H9 (cell line): ENCODE results near the gene PLEKHM3. TPM values are rescaled to one million over a fixed set of nuclear protein-coding genes. Genes with fewer than 3 reads are reported as not detected.

Experiments
- DNase-seq: peaks from one replicate; pipeline ENCODE4 v3.0.0-alpha.2; 2017
- H2AFZ ChIP-seq: one replicate; pipeline ENCODE4 v1.6.1; 2013; ENCODE audit warnings: mild to moderate bottlenecking, low read length, control low read depth, moderate library complexity
- H2AK5ac ChIP-seq: 2 replicates; pipeline ENCODE4 v1.6.1; 2013; ENCODE audit warnings: low read length, control low read depth, mixed read lengths; ENCODE audit not compliant: insufficient read length
- H2BK120ac ChIP-seq: one replicate; pipeline ENCODE4 v1.6.1; 2013; ENCODE audit warnings: low read depth, mild to moderate bottlenecking, low read length, control low read depth, inconsistent platforms; ENCODE audit not compliant: poor library complexity, severe bottlenecking
- H2BK12ac ChIP-seq: 2 replicates; pipeline ENCODE4 v1.6.1; 2013; ENCODE audit warnings: low read length, control low read depth, mixed read lengths, low read depth; ENCODE audit not compliant: insufficient read length
- H2BK15ac ChIP-seq: 2 replicates; pipeline ENCODE4 v1.6.1; 2013; ENCODE audit warnings: low read depth, low read length, control low read depth
- H2BK20ac ChIP-seq: one replicate; pipeline ENCODE4 v1.6.1; 2013; ENCODE audit warnings: low read depth, mild to moderate bottlenecking, low read length, control low read depth, inconsistent platforms; ENCODE audit not compliant: poor library complexity, severe bottlenecking
- H2BK5ac ChIP-seq: 2 replicates; pipeline ENCODE4 v1.6.1; 2013; ENCODE audit warnings: low read length, control low read depth, mixed read lengths; ENCODE audit not compliant: insufficient read length
- H3K14ac ChIP-seq: 2 replicates; pipeline ENCODE4 v1.6.1; 2013; ENCODE audit warnings: low read length, control low read depth; ENCODE audit not compliant: insufficient read depth
- H3K18ac ChIP-seq: 2 replicates; pipeline ENCODE4 v1.6.1; 2013; ENCODE audit warnings: low read depth, mild to moderate bottlenecking, mixed read lengths, low read length, control low read depth; ENCODE audit not compliant: insufficient read length
- H3K23ac ChIP-seq: 2 replicates; pipeline ENCODE4 v1.6.1; 2013; ENCODE audit warnings: low read length, control low read depth, mixed read lengths, low read depth; ENCODE audit not compliant: insufficient read length
- H3K23me2 ChIP-seq: 2 replicates; pipeline ENCODE4 v1.6.1; 2013; ENCODE audit warnings: low read depth, mild to moderate bottlenecking, mixed read lengths, low read length, control low read depth; ENCODE audit not compliant: insufficient read length, poor library complexity, severe bottlenecking
- H3K27ac ChIP-seq: 2 replicates; pipeline ENCODE4 v1.5.1; 2013; ENCODE audit warnings: low read length, control low read depth, mixed read lengths, low read depth; ENCODE audit not compliant: insufficient read length
- H3K27me3 ChIP-seq: 2 replicates; pipeline ENCODE4 v1.6.1; 2013; ENCODE audit warnings: low read length, control low read depth, inconsistent platforms; ENCODE audit not compliant: insufficient read depth
- H3K4ac ChIP-seq: 2 replicates; pipeline ENCODE4 v1.6.1; 2013; ENCODE audit warnings: low read depth, mild to moderate bottlenecking, control low read depth, inconsistent platforms, low read length, moderate library complexity
- H3K4me1 ChIP-seq: 2 replicates; pipeline ENCODE4 v1.6.1; 2013; ENCODE audit warnings: low read length, control low read depth, inconsistent platforms; ENCODE audit not compliant: insufficient read depth
- H3K4me2 ChIP-seq: 2 replicates; pipeline ENCODE4 v1.6.1; 2013; ENCODE audit warnings: low read length, control low read depth, mixed read lengths; ENCODE audit not compliant: insufficient read length, insufficient read depth
- H3K56ac ChIP-seq: 2 replicates; pipeline ENCODE4 v1.6.1; 2013; ENCODE audit warnings: low read depth, mild to moderate bottlenecking, mixed read lengths, low read length, control low read depth; ENCODE audit not compliant: insufficient read length
- H3K79me1 ChIP-seq: 2 replicates; pipeline ENCODE4 v1.6.1; 2013; ENCODE audit warnings: low read depth, mild to moderate bottlenecking, moderate library complexity, low read length, control low read depth, inconsistent platforms; ENCODE audit not compliant: insufficient read depth, poor library complexity, severe bottlenecking
- H3K79me2 ChIP-seq: 2 replicates; pipeline ENCODE4 v1.6.1; 2013; ENCODE audit warnings: low read length, control low read depth, inconsistent platforms; ENCODE audit not compliant: insufficient read depth
- H3K9ac ChIP-seq: 2 replicates; pipeline ENCODE4 v1.6.1; 2013; ENCODE audit warnings: low read length, control low read depth, mixed read lengths; ENCODE audit not compliant: insufficient read length; ENCODE audit errors: extremely low read depth
- H3K9me3 ChIP-seq: one replicate; pipeline ENCODE4 v1.6.1; 2013; ENCODE audit warnings: low read depth, low read length, inconsistent platforms; ENCODE audit not compliant: control insufficient read depth
- H3T11ph ChIP-seq: one replicate; pipeline ENCODE4 v1.6.1; 2013; ENCODE audit warnings: mild to moderate bottlenecking, low read length, control low read depth, inconsistent platforms
- H4K20me1 ChIP-seq: one replicate; pipeline ENCODE4 v1.6.1; 2013; ENCODE audit not compliant: control insufficient read depth, insufficient read length, insufficient read depth
- H4K5ac ChIP-seq: 2 replicates; pipeline ENCODE4 v1.6.1; 2013; ENCODE audit warnings: low read depth, mild to moderate bottlenecking, mixed read lengths, low read length, control low read depth; ENCODE audit not compliant: insufficient read length
- H4K8ac ChIP-seq: replicated peaks from 2 replicates; pipeline ENCODE4 v1.6.1; 2013; ENCODE audit warnings: low read length, control low read depth, mixed read lengths, low read depth; ENCODE audit not compliant: insufficient read length
- H4K91ac ChIP-seq: 2 replicates; pipeline ENCODE4 v1.6.1; 2013; ENCODE audit warnings: low read depth, mild to moderate bottlenecking, moderate library complexity, mixed read lengths, low read length, control low read depth; ENCODE audit not compliant: insufficient read length
- H3K27ac Mint-ChIP-seq, 3 experiments: 2 replicates in 2 of 3; 3 replicates in 1 of 3; pipeline ENCODE4 v1.8.0; 2020 to 2021; ENCODE audit warnings: mixed read lengths in 3 of 3, mild to moderate bottlenecking in 1 of 3, moderate library complexity in 1 of 3
- H3K27me3 Mint-ChIP-seq: 2 replicates; pipeline ENCODE4 v1.8.0; 2021; ENCODE audit warnings: low read depth, mild to moderate bottlenecking, moderate library complexity, mixed read lengths
- H3K36me3 Mint-ChIP-seq, 3 experiments: 2 replicates in 2 of 3; 3 replicates in 1 of 3; pipeline ENCODE4 v1.8.0; 2020 to 2021; ENCODE audit warnings: low read depth in 3 of 3, mixed read lengths in 3 of 3; ENCODE audit not compliant: insufficient read depth in 1 of 3
- H3K4me1 Mint-ChIP-seq, 2 experiments: 2 replicates each; pipeline ENCODE4 v1.8.0; 2020; ENCODE audit warnings: mixed read lengths in 2 of 2
- H3K4me3 Mint-ChIP-seq, 2 experiments: 2 replicates in 1 of 2; 3 replicates in 1 of 2; pipeline ENCODE4 v1.8.0; 2020 to 2021; ENCODE audit warnings: mild to moderate bottlenecking in 2 of 2, mixed read lengths in 2 of 2, moderate library complexity in 1 of 2
- H3K9me3 Mint-ChIP-seq, 2 experiments: 2 replicates in 1 of 2; 3 replicates in 1 of 2; pipeline ENCODE4 v1.8.0; 2020; ENCODE audit warnings: mild to moderate bottlenecking in 2 of 2, mixed read lengths in 2 of 2, moderate library complexity in 1 of 2
- WGBS: extraction: QIAGEN DNeasy Blood & Tissue Kit; methylation state at CpG from one replicate; pipeline ENCODE4 v1.1.7; 2013; ENCODE audit warnings: missing lambda C conversion rate, low lambda C conversion rate, mixed read lengths; ENCODE audit not compliant: insufficient read length; ENCODE audit errors: extremely low coverage; 5-methylcytosine and 5-hydroxymethylcytosine counted together
- total RNA-seq: library from RNA; stranded (reverse); gene quantifications from 2 replicates; pipeline ENCODE4 v1.2.1, GENCODE V29; 2021
- TF ChIP-seq, protein P1 (sequence below): fragments of 200-600 bp; sonication (generic); conservative IDR thresholded peaks from 3 replicates; pipeline ENCODE4 v1.8.0; 2021; ENCODE audit warnings: antibody characterized with exemption, mild to moderate bottlenecking

PLEKHM3 gene
- total RNA-seq, 1 experiment from 2014 or later, result 7.5 TPM

- H3T11ph ChIP-seq, result no peak overlapping the region
- H3K79me2 ChIP-seq, result no peaks in the 10 kb centered on the region
- no peak overlapping the region for H4K91ac ChIP-seq
- no peak overlapping the region for H3K9ac ChIP-seq
- no peak overlapping the region for H2AFZ ChIP-seq
- H3K4ac ChIP-seq, result no peak overlapping the region
- no peak overlapping the region for H3K14ac ChIP-seq
- Mint-ChIP-seq H3K27ac (no peak overlapping the region), H3K4me1 (peaks cover 33 to 34% of the 10 kb centered on the region in 2 experiments), H3K36me3 (no peaks in the 10 kb centered on the region), H3K27me3 (no peaks in the 10 kb centered on the region), H3K4me3 (no peak overlapping the region), H3K9me3 (no peaks in the 10 kb centered on the region)
- no peak overlapping the region for H3K56ac ChIP-seq
- no peak overlapping the region for H2AK5ac ChIP-seq
- no peaks in the 10 kb centered on the region for H3K79me1 ChIP-seq
- H3K23me2 ChIP-seq, result no peaks in the 10 kb centered on the region
- H3K9me3 ChIP-seq, result no peaks in the 10 kb centered on the region
- H4K20me1 ChIP-seq, result no peaks in the 10 kb centered on the region
- H3K27ac ChIP-seq, result no peak overlapping the region
- H4K8ac ChIP-seq, result no peak overlapping the region
- H3K4me2 ChIP-seq, result no peak overlapping the region
- H3K27me3 ChIP-seq, result no peaks in the 10 kb centered on the region
- no peak overlapping the region for H3K23ac ChIP-seq
- H2BK120ac ChIP-seq, result no peak overlapping the region
- H2BK5ac ChIP-seq, result no peak overlapping the region
- TF ChIP-seq, protein P1, sequence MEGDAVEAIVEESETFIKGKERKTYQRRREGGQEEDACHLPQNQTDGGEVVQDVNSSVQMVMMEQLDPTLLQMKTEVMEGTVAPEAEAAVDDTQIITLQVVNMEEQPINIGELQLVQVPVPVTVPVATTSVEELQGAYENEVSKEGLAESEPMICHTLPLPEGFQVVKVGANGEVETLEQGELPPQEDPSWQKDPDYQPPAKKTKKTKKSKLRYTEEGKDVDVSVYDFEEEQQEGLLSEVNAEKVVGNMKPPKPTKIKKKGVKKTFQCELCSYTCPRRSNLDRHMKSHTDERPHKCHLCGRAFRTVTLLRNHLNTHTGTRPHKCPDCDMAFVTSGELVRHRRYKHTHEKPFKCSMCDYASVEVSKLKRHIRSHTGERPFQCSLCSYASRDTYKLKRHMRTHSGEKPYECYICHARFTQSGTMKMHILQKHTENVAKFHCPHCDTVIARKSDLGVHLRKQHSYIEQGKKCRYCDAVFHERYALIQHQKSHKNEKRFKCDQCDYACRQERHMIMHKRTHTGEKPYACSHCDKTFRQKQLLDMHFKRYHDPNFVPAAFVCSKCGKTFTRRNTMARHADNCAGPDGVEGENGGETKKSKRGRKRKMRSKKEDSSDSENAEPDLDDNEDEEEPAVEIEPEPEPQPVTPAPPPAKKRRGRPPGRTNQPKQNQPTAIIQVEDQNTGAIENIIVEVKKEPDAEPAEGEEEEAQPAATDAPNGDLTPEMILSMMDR, result no peak
- no peak overlapping the region for H2BK12ac ChIP-seq
- H2BK15ac ChIP-seq, result no peak overlapping the region
- no CpG with 5 or more reads among the region's 2 CpGs for WGBS
- H3K18ac ChIP-seq, result no peak overlapping the region
- H4K5ac ChIP-seq, result no peak overlapping the region
- DNase-seq, result no peak
- no peak overlapping the region for H2BK20ac ChIP-seq
- H3K4me1 ChIP-seq, result peaks cover 2% of the 10 kb centered on the region; the same call in 1 of the 2 replicates
Observed at GRCh38 chr2:207871911-207872310, 153.4 kb downstream of the PLEKHM3 start.
